Activated CD4-positive, alpha-beta T cell treated with anti-CD3 and anti-CD28 coated beads for 24 hours (primary cell): ENCODE data around the gene RHOF.

Experiments
- DNase-seq, 2 donors: peaks; one replicate each; pipeline ENCODE4 v3.0.0-alpha.2; 2020; ENCODE audit warnings: low read depth in 2 of 2

Gene RHOF, protein sequence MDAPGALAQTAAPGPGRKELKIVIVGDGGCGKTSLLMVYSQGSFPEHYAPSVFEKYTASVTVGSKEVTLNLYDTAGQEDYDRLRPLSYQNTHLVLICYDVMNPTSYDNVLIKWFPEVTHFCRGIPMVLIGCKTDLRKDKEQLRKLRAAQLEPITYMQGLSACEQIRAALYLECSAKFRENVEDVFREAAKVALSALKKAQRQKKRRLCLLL

DNA sequence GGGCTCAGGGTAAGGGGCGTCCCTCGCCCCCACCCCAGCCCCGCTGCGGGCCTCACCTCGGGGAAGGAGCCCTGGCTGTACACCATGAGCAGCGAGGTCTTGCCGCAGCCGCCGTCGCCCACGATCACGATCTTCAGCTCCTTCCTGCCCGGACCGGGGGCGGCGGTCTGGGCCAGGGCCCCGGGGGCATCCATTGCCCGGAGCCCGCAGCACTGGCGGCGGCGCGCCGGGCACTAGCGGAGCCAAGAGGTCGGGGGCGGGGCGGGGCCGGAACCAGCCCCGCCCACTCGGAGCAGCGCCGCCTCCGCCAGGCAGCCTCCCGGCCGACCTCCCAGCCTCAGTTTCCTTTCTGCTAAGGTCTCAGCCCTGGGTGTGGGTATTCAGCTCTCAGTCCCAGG lies at the start of gene RHOF:
TSS of gene RHOF (minus strand) at position 249 of the 398 bp plus-strand sequence. CDS start at position 194, 55 bp downstream.
- DNase-seq = peak in 1 of 2 donors; percentile 70

DNA sequence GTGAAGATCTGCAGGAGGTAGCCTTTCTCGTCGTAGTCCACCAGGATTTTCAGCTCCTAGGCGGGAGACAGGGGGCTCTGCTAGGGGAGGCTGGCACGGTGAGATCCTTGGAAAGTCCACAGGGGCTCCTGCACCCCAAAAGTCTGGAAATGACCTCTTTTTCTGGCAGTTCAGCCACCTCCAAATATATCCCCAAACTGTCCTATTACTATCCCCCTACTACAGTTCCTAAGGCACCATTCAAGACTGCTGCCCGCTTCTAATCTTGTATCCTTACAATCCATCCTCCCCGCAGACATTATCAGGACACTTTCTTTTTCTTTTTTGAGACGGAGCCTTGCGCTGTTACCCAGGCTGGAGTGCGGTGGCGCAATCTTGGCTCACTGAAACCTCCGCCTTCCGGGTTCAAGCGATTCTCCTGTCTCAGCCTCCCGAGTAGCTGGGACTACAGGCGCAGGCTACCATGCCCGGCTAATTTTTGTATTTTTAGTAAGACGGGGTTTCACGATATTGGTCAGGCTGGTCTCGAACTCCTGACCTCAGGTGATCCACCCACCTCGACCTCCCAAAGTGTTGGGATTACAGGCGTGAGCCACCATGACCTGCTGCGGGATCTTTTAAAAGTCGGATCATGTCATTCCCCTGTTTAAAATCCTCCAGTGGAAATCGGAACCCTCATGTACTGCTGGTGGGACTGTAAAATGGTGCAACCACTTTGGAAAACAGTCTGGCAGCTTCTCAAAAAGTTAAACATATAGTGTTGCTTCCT lies 46.7 kb upstream of the RHOF start:
- no peak for DNase-seq

DNA sequence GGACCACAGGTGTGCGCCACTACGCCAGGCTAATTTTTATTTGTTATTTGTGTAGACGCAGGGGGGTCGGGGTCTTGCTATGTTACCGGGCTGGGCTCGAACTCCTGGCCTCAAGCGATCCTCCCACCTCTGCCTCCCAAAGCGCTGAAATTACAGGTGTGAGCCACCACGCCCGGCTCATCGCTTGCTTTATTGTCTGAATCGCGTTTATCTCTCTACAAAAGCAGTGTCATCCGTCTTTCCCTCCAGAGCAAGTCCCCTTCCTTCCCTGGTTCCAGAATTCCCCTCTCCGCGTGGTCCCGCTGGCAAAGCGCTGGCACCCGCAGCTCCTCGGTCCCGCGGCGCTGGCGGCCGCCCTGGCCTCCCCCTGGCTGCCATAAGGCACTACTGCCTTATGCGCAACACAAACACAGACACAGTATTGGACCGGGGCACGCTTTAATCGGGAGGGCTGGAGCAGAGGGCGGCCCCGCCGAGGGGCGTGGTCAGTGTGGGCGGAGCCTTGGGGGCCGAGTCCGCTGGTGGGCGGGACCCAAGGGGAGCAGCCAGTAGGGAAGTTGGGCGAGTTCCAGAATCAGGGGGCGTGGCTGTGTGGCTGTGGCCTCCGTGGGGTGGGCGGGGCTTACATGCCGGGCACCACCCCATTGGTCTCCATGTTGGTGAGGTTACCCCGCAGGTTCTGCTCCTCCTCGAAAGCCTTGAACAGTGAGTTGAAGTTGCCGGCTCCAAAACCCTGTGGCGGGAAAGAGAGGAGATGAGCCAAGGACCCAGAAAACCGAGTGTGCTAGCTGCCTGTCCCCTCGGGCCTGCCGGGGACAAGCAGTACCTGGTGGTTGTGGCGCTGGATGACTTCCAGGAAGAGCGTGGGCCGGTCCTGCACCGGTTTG lies 45.9 kb upstream of the RHOF start:
- peak; percentile 100 for DNase-seq

DNA sequence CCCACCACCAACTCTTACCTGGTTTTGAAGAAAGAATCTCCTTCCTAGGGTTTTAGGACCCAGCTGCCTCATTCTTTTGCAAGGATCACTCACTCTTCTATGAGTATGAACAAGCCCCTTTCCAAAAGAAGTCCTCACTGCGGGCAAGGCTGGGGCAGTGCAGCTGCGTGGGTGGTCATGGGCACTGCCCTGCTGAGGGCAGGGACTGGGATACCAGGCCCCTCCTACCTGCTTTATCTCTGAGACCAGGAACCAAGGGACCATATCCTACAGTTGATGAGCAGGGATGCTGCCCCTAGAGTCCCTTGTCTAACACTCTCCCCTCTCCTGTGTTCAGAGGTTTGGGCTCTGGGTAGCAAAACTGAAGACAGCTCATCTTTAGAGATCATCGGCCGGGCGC lies 44.6 kb upstream of the RHOF start:
- DNase-seq = no peak

DNA sequence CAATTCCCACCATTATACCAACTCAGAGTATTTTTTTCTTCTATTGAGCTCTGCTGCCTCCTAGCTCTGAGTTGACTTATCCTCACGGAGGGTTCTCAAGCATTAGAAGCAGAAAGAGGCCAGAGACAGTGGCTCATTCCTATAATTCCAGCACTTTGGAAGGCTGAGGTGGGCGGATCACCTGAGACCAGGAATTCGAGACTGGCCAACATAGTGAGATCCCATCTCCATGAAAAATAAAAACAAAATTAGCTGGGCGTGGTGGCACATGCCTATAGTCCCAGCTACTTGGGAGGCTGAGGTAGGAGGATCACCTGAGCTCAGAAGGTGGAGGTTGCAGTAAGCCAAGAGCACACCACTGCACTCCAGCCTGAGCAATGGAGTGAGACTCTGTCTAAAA lies 44.2 kb upstream of the RHOF start:
- no peak for DNase-seq

DNA sequence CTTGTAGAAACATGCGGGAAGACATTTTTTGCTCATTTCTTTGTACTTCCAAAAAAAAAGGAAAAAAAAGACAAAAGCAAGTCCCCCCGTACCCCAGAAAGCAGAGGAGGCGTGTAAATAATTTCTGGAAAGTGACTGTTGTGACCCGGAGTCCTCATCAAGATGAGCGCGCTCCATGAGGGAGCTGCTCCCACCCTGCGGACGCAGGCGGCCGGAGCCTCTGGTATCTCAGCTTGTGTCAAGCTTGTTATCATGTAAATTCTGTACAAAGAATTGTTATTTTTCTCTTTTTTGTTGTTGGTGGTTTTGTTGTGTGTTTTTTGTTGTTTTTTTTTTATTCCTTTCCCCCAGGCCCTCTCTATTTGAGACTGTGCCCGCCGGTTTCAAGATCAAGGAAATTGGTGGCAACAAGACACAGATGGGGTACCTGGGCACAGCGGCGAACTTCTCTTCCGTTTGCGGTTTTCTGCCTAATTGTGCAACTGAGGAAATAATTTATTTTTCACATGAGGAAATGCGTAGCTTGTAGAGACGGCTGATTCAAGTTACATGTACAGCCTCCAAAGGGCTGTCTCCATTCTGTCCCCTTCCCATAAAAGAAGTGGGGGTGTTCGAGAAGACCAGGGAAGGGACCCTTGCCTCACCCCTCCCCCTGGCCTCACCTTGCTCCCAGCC lies 38.2 kb upstream of the RHOF start:
- no peak for DNase-seq

DNA sequence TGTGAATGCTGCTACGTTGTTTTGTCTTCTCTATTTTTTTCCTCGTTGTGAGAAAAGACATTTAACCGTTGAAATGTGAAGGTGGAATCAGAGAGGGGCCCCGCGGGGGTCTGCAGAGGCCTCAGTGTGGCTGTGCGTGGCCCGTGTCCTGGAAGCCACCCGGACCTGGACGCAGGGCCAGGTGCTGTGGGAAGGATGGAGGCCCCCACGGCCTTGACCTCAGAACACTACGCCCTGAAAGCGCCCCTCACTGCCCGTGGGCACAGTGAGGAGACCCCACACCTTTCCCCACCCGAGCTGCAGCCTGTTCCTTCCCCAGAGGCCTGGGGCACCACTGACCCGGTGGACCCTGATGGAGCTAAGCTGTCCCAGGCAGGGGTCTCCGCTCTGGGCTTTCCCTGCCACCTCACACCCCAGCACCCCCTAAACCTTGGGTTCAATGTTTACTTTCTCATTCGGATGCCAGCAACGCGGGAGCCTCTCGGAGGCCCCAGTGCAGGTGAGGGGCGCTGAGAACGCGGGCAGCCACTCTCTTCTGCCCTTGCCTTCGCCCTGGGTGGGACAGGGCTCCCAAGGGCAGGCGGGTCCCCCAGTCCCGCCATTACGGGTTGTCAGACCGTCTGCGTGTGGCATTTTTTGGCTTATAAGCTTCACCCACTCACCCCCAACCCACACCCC lies 37.2 kb upstream of the RHOF start:
- no peak for DNase-seq

DNA sequence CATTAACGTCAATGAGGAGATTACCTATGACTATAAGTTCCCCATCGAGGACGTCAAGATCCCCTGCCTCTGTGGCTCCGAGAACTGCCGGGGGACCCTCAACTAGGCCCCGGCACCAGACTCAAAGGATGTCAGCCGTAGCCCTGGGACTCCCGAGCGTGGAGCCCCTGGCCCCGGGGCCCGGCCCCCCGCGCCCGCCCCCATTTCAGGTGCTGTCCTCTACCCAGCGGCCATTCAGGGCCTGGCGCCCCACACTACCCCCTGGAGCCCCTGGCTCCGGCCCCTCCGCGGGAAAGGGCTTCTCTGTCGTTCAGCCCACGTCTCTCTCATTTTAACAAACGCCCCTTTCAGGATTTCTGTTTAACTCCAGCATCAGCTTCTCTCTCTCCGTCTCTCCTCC lies 36.6 kb upstream of the RHOF start:
- DNase-seq = no peak

DNA sequence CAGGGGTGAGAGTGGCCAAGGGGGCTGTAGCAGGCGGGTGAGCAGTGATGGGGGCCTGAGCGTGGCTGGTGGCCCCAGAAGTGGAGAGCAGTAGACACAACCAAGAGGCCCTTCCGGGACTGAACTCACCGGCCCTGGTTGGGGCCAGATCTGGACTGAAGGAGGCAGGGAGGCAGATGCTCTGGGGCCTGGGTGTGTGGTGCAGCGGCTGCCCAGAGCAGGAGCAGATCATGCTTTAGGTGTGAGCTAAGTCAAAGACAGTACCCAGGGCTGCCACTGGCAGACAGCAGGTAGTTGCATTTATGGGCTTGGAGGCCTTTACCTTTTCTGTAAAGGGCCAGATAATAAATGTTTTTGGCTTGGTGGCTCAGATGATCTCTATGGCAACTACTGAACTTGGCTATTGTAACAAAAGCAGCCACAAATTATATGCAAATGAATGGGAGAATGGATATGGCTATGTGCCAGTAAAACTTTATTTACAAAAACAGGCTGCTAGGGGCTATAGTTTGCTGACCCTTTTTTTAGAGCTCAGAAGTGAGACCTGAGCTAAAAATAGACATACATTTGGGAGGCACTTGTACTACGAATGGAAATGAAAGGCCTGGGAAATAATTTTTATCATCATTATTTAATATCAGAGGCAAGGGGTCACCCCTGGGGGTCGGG lies 35.9 kb upstream of the RHOF start:
- DNase-seq = no peak

DNA sequence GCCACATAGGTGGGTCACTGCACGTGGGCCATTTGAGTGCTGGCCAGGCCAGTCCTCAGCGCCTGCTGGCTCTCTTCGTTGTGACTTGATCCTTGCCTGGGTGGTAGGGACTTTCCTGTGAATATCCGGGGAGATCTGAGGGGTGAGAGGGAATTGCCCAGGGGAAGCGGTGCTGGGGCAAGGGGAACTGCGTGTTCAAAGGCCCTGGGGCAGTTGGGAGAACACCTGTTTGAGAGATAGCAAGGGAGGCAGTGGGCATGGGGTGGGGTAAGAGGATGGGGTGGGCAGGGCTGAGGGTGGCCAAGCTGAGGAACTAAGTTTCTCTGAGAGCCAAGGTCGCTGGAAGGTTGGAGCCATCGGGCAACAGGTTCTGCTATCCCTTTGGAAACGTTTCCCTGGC lies 35.3 kb upstream of the RHOF start:
- DNase-seq = no peak

DNA sequence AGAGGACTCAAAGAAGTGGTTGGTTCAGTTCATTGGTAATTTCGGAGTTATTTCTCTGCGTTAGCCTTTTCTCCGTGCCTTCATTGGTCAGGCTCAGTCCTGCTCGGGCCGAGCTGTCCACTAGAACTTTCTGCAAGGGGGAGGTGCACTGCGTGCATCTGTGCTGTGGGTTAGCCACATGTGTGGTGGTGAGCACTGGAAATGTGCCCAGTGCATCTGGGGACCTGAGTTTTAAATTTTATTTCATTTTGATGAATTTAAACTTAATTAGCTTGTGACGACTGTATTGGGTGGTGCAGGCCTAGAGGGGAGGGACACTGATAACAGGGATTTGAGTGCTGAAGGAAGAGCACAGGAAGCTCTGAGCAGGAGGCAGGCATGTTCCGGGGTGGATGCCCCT lies 34.8 kb upstream of the RHOF start:
- no peak for DNase-seq

DNA sequence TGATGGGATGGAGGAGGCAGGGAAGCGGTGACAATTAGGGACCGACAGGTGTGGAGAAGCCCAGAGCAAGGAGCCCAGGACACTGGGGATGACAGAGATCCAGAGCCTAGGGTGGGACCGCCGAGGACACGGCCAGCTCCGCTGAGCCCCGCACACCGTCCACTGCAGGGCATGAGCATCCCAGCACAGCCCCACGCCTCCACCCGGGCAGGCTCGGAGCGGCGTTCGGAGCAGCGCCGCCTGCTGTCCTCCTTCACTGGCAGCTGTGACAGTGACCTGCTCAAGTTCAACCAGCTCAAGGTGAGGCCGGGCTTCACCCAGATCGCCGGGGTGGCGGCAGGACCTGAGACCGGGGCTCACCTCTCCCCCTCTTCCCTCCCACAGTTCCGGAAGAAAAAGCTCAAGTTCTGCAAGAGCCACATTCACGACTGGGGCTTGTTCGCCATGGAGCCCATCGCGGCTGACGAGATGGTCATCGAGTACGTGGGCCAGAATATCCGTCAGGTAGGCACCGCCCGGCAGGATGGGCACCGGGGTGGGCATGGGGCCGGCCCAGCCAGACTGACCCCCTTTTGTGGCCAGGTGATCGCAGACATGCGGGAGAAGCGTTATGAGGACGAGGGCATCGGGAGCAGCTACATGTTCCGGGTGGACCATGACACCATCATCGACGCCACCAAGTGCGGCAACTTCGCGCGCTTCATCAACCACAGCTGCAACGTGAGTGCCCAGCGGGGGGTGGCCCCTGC lies 34.0 kb upstream of the RHOF start:
- DNase-seq = no peak

DNA sequence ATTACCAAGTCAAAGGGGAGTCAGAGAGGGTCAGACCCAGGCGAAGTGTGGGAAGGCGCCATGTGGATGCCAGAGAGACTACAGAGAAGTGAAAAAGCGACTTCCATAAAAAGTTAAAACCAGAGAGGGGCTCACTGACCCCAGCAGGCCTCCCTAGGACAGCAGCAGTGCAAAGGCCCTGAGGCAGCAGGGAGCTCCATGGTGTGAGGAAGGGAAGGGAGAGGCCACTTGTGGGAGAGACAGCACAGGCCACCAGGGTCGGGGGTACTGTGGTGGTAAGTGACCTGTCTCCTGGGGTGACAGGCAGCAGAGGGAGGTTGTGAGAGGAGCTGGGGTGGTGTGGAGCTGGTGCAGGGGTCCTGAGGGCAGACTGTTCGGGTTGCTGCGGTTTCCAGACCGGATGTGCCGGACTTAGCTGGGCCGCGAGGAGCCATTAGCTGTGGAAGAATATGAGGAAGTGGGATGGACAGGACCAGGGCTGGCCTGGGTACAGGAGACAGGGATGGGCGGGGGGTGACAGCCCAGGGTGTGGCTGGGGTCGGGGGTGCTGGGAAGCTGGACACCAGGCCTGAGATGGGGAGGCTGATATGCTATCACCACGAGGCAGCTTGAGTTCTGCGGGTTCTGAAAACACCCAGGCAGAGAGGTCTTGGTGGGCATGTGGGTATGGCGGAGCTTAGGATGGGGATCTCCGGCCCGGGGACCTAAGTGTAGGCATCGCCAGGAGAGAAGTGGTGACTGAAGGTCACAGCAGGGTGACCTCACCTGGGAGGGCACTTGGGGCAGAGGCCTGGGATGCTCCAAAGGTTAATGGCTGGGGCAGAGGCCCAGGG lies 33.0 kb upstream of the RHOF start:
- no peak for DNase-seq

DNA sequence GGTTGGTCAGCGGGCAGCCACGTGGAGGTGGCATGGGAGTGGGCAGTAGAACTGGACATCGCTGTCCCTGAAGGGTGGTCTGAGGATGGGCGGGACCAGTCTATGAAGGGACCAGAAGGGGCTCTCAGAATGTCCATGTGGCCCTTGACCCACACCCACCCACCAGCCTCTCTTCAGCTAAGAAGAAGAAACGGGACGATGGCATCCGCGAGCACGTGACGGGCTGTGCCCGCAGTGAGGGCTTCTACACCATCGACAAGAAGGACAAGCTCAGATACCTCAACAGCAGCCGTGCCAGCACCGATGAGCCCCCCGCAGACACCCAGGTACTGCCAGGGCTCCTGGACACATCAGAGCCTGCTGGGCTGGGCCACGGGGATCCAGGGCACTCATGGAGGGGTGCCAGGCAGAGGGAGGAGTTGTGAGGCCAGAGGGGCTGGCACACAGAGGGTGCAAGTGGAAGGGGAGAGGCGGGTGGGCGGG lies 31.6 kb upstream of the RHOF start:
- DNase-seq = no peak

DNA sequence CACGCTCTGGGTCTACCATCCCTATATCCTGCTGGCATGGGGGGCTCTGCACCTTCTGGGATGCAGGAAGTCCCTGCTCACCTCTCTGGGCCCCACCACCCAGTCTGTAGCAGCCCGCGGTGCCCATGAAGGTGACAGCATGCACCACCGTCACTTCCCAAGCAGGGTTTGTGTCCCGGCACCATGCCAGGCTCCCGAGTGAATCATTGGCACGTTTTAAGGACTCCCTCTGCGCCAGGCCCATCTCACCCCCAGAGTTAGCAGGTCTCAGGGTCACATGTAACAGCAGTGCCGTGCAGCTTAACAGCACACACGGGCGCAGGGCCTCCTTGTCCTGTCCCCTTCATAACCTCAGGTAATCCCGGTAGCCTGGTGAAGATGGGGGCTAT lies 30.2 kb upstream of the RHOF start:
- no peak for DNase-seq

DNA sequence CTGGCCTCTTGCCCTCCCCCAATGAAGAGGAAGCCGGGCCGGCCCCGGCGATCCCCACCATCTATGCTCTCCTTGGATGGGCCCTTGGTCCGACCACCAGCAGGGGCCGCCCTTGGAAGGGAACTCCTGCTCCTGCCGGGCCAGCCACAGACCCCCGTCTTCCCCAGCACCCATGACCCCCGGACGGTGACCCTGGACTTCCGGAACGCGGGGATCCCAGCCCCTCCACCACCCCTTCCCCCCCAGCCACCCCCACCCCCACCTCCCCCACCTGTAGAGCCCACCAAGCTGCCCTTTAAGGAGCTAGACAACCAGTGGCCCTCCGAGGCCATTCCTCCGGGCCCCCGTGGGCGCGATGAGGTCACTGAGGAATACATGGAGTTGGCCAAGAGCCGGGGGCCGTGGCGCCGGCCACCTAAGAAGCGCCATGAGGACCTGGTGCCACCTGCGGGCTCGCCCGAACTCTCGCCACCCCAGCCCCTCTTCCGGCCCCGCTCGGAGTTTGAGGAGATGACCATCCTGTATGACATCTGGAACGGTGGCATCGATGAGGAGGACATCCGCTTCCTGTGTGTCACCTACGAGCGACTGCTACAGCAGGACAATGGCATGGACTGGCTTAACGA lies 29.7 kb upstream of the RHOF start:
- no peak for DNase-seq

DNA sequence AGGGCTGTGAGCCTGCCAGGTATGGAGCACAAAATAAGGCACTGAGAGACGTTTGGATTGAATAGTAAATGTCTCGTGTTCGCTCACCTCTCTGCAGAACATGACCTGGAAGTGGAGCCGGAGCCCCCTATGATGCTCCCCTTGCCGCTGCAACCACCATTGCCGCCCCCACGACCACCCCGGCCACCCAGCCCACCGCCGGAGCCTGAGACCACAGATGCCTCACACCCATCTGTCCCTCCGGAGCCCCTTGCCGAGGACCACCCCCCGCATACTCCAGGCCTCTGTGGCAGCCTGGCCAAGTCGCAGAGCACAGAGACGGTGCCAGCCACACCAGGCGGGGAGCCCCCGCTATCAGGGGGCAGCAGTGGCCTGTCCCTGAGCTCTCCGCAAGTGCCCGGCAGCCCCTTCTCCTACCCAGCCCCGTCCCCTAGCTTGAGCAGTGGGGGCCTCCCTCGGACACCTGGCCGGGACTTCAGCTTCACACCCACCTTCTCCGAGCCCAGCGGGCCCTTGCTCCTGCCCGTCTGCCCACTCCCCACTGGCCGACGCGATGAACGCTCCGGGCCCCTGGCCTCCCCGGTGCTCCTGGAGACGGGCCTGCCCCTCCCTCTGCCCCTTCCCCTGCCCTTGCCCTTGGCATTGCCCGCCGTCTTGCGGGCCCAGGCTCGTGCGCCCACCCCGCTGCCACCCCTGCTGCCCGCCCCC lies 29.1 kb upstream of the RHOF start:
- DNase-seq = no peak

DNA sequence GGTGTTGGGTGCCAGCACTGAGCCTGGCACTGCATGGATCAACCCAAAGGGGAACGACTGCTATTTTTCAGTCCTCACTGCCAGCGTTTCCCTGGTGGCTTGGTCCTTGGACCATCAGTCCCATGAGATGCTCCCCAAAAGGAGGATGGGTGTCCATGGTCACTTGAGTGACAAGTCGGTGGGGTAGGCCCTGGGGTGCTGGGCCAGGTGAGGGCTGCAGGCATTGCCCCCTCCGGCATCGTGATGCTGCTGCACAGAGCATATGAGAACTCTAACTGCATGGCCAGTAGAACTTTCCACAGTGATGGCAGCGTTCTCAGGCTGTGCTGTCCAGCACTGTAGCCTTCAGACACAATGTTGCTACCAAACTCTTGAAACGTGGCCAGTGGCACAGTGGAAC lies 26.6 kb upstream of the RHOF start:
- no peak for DNase-seq
